HUES48 (cell line): ENCODE data around the gene TMEM205.
"Not testable (repeated sequence)": the region's sequence is repeated elsewhere in the genome, so short reads cannot be mapped to it uniquely, and the experiment has no call there.

Source experiments
- H3K27ac ChIP-seq: one replicate; pipeline ENCODE4 v1.7.0; 2013; ENCODE audit warnings: low read depth, low read length, inconsistent platforms
- H3K27me3 ChIP-seq: 2 replicates; pipeline ENCODE4 v1.6.1; 2013; ENCODE audit warnings: mild to moderate bottlenecking, low read length; ENCODE audit not compliant: control insufficient read depth, insufficient read depth
- H3K36me3 ChIP-seq: 2 replicates; pipeline ENCODE4 v1.6.1; 2013; ENCODE audit warnings: low read length; ENCODE audit not compliant: control insufficient read depth, insufficient read depth
- H3K4me1 ChIP-seq: 2 replicates; pipeline ENCODE4 v1.6.1; 2013; ENCODE audit warnings: mild to moderate bottlenecking, low read length; ENCODE audit not compliant: control insufficient read depth, insufficient read depth
- H3K4me3 ChIP-seq: 2 replicates; pipeline ENCODE4 v1.5.1; 2013; ENCODE audit warnings: mild to moderate bottlenecking, low read depth, low read length
- H3K9ac ChIP-seq: 2 replicates; pipeline ENCODE4 v1.6.1; 2013; ENCODE audit warnings: mild to moderate bottlenecking, low read depth, low read length, moderate library complexity
- H3K9me3 ChIP-seq: 2 replicates; pipeline ENCODE4 v1.6.1; 2013; ENCODE audit warnings: low read length; ENCODE audit not compliant: control insufficient read depth, insufficient read depth

The TMEM205 gene

DNA sequence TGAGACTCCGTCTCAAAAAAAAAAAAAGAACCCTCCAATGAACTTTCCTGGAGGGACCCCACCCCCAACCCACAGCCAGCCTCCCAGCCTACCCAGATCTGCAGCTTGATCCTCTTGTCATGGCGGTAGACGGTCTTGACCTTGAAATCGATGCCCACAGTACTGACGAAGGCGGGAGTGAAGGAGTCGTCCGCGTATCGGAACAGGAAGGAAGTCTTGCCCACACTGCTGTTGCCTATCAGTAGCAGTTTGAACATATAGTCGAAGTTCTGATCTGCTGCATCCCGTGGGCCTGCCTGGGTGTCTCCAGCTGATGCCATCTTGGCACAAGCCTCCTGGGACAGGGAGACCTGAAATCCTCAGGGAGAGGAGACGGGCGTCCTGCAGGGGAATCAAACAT, 9.0 kb downstream of the TMEM205 start:
- Histone ChIP-seq H3K27me3 (no peaks in the 10 kb centered on the region), H3K4me3 (no peak overlapping the region), H3K9ac (no peak overlapping the region), H3K9me3 (no peaks in the 10 kb centered on the region), H3K4me1 (0 out of 2 replicates have a peak, but pooled peaks cover 2% of the 10 kb centered on the region), H3K36me3 (peaks cover 19% of the 10 kb centered on the region), H3K27ac (no peak overlapping the region)

- Histone ChIP-seq H3K9me3 (no peaks in the 10 kb centered on the region), H3K4me1 (0 out of 2 replicates have a peak, but pooled peaks cover 2% of the 10 kb centered on the region), H3K27me3 (no peaks in the 10 kb centered on the region), H3K27ac (no peak overlapping the region), H3K36me3 (peaks cover 15% of the 10 kb centered on the region), H3K9ac (no peak overlapping the region), H3K4me3 (no peak overlapping the region)
Observed at GRCh38 chr19:11335449-11336146, 10.5 kb downstream of the TMEM205 start.

GRCh38 chr19:11333838-11334237, 12.2 kb downstream of the TMEM205 start:
- H3K9ac ChIP-seq, H3K27ac ChIP-seq, H3K4me3 ChIP-seq, H3K27me3 ChIP-seq, H3K4me1 ChIP-seq, H3K9me3 ChIP-seq: not testable (repeated sequence)
- H3K36me3 ChIP-seq: peaks cover 15% of the 10 kb centered on the region

GRCh38 chr19:11332822-11333221, 13.2 kb downstream of the TMEM205 start:
- Histone ChIP-seq H3K4me3 (no peak overlapping the region), H3K27ac (no peak overlapping the region), H3K36me3 (peaks cover 15% of the 10 kb centered on the region), H3K9me3 (no peaks in the 10 kb centered on the region), H3K4me1 (no peaks in the 10 kb centered on the region), H3K9ac (no peak overlapping the region), H3K27me3 (no peaks in the 10 kb centered on the region)

DNA sequence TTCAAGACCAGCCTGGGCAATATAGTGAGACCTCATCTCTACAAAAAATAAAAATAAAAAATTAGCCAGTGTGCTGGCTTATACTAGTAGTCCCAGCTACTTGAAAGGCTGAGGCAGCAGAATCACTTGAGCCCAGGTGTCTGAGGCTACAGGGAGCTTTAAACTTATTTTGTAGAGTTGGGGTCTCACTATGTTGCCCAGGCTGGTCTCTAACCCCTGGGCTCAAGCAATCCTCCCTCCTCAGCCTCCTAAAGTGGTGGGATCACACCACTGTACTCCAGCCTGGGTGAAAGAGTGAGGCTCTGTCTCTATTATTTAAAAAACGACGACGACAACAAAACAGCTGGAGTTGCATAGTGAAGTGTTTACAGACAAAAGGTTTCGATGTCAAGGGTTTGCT, 14.6 kb downstream of the TMEM205 start:
- Histone ChIP-seq H3K4me3 (no peak overlapping the region), H3K4me1 (no peaks in the 10 kb centered on the region), H3K27me3 (no peaks in the 10 kb centered on the region), H3K27ac (no peak overlapping the region), H3K36me3 (peaks cover 15% of the 10 kb centered on the region), H3K9ac (no peak overlapping the region), H3K9me3 (no peaks in the 10 kb centered on the region)

DNA sequence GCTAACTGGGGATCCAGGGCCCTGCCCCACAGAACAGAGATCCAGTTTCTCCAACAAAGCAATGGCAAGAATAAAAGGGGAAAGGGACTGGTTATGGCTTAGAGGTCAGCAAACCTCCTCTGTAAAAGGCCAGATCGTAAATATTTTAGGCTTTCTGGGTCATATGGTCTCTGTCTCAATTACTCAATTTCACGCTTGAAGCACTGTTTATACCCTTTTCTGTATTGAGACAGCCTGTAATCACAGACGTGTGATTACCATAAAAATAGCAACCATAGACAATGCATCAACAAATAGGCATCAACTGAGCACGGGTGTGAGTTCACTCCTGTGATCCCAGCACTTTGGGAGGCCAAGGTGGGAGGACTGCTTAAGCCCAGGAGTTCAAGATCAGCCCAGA, 15.9 kb downstream of the TMEM205 start:
- no peak overlapping the region for H3K27ac ChIP-seq
- no peak overlapping the region for H3K9ac ChIP-seq

GRCh38 chr19:11325544-11325943, 20.5 kb downstream of the TMEM205 start:
- Histone ChIP-seq H3K27me3 (no peaks in the 10 kb centered on the region), H3K4me3 (no peak overlapping the region), H3K4me1 (peaks cover 6% of the 10 kb centered on the region; the same call in 1 of the 2 replicates), H3K36me3 (no peaks in the 10 kb centered on the region; the same call in none of the 2 replicates), H3K9me3 (no peaks in the 10 kb centered on the region), H3K27ac (no peak overlapping the region), H3K9ac (no peak overlapping the region)

More for the DNA sequence above, 15.9 kb downstream of the TMEM205 start:
- no peaks in the 10 kb centered on the region for H3K9me3 ChIP-seq
- no peaks in the 10 kb centered on the region for H3K27me3 ChIP-seq
- H3K4me3 ChIP-seq: no peak overlapping the region
- peaks cover 7% of the 10 kb centered on the region for H3K36me3 ChIP-seq
- H3K4me1 ChIP-seq: no peaks in the 10 kb centered on the region

DNA sequence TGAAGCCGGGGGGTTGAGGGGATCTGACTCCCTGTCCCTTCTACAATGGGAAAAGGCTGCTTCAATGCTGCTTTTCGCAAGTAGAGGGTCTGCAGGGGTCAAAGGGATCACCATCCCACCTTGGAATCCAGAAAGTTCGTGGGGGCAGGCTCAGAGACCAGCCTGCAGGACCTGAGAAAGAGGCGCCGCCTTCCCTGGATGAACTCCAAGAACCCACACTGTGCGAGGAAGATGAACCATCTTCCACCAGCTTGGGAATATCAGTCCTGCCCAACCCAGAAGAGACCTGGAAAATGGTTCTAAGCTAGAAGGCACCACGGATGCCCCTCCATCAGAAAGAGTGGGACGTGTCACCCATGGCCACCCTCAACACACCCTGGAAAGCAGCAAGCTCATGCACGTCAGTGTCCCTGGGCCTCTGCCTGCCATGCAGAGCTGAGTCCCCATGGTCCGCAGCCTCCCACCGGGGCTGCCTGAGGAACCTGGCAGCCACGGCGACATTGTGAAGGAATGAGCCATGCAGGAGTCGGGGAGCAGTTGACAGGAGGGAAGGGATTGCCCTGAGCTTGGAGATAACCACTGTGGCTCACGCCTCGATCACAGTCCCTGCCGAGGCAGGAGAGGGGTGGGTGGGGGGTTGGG, 21.2 kb downstream of the TMEM205 start:
- H3K27ac ChIP-seq: no peak overlapping the region
- H3K36me3 ChIP-seq: no peaks in the 10 kb centered on the region; the same call in none of the 2 replicates
- no peaks in the 10 kb centered on the region for H3K27me3 ChIP-seq
- no peak overlapping the region for H3K4me3 ChIP-seq
- H3K4me1 ChIP-seq: peaks cover 6% of the 10 kb centered on the region; the same call in 1 of the 2 replicates
- no peaks in the 10 kb centered on the region for H3K9me3 ChIP-seq
- H3K9ac ChIP-seq: no peak overlapping the region

- H3K27ac ChIP-seq: no peak overlapping the region
- no peak overlapping the region for H3K9ac ChIP-seq
- no peaks in the 10 kb centered on the region for H3K9me3 ChIP-seq
- H3K4me3 ChIP-seq: no peak overlapping the region
- no peaks in the 10 kb centered on the region for H3K27me3 ChIP-seq
- no peaks in the 10 kb centered on the region; the same call in none of the 2 replicates for H3K36me3 ChIP-seq
- H3K4me1 ChIP-seq: peaks cover 6% of the 10 kb centered on the region; the same call in 1 of the 2 replicates
Observed at GRCh38 chr19:11324079-11324661, 21.9 kb downstream of the TMEM205 start.

- Histone ChIP-seq H3K27me3 (no peaks in the 10 kb centered on the region), H3K4me1 (peaks cover 6% of the 10 kb centered on the region; the same call in 1 of the 2 replicates), H3K9ac (no peak overlapping the region), H3K4me3 (no peak overlapping the region), H3K27ac (no peak overlapping the region), H3K36me3 (no peaks in the 10 kb centered on the region; the same call in none of the 2 replicates), H3K9me3 (no peaks in the 10 kb centered on the region)
Observed at GRCh38 chr19:11323601-11324078, 22.4 kb downstream of the TMEM205 start.
